CD4-positive, alpha-beta T cell treated with Interleukin-15 for 4 hours (primary cell): Measurements from ENCODE around the gene PRR14.
"Not testable (repeated sequence)": the region's sequence is repeated elsewhere in the genome, so short reads cannot be mapped to it uniquely, and the experiment has no call there.

Experiments used
- DNase-seq: peaks from one replicate; pipeline ENCODE4 v3.0.0-alpha.2; 2020; ENCODE audit warnings: low spot score

Gene PRR14

GRCh38 chr16:30692396-30693064, 41.8 kb downstream of the PRR14 start:
- DNase-seq: no peak

GRCh38 chr16:30694926-30695693, 44.4 kb downstream of the PRR14 start:
- no peak for DNase-seq

GRCh38 chr16:30696646-30697045, 45.9 kb downstream of the PRR14 start:
- DNase-seq: not testable (repeated sequence)

- DNase-seq: no peak
These were observed 46.7 kb downstream of the PRR14 start for GRCh38 chr16:30697264-30698138.

- peak; percentile 99 for DNase-seq
These were observed 47.5 kb downstream of the PRR14 start for GRCh38 chr16:30698139-30698815.

GRCh38 chr16:30698816-30699614, 48.3 kb downstream of the PRR14 start, which contains the start of gene SRCAP:
Gene SRCAP (plus strand): TSS chr16:30699171. CDS start chr16:30700825, 1,654 bp downstream.
- DNase-seq: peak; percentile 84

- no peak for DNase-seq
These were observed 48.9 kb downstream of the PRR14 start for GRCh38 chr16:30699615-30700099.

- no peak for DNase-seq
These were observed 49.7 kb downstream of the PRR14 start for GRCh38 chr16:30700491-30700890.

GRCh38 chr16:30700971-30701370, 50.2 kb downstream of the PRR14 start:
- no peak for DNase-seq

- not testable (repeated sequence) for DNase-seq
These were observed 52.3 kb downstream of the PRR14 start for GRCh38 chr16:30703071-30703470.

GRCh38 chr16:30703971-30704370, 53.2 kb downstream of the PRR14 start:
- DNase-seq: no peak
